ENCODE data around the gene ST7L. TPM values are rescaled to one million over a fixed set of nuclear protein-coding genes. Genes with fewer than 3 reads are reported as not detected.
A peak's percentile ranks its signal among the peaks of the same experiment; 100 is the strongest.

ST7L gene
- total RNA-seq, 4 donors from 2014 or later = 16.5 to 37.1 (median 27.8) TPM

DNA sequence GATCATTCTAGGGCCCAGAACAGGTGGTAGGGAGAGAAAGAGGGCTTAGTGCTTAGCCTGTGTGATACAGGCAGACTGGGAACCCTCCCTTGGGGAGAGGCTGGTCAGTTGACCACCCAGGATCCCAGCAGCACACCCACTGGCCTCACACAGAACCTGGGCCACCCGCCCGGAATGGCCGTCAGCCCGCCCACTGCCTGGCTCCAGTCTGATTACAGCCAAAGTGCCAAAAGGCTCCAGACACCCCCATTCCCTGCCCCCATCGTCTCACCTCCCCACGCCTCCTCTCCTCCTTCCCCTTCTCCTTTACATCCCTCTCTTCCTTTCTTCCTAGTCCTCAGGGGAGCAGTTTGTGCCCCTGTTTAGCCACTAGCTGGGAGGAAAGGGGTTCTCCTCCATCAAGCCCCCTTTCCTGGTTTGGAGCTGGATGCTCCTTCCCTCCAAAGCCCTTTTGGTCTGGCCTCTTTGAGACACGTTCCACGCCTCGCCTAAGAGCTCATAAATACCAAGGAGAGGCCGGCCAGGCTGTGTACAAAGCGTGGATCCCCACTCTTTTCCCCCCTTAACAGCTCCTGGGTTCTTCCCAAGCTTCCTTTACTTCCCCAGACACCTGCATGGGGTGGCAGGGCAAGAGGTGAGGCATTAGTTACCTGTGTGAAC, 114.8 kb downstream of the ST7L start:
- TF ChIP-seq, protein P1, sequence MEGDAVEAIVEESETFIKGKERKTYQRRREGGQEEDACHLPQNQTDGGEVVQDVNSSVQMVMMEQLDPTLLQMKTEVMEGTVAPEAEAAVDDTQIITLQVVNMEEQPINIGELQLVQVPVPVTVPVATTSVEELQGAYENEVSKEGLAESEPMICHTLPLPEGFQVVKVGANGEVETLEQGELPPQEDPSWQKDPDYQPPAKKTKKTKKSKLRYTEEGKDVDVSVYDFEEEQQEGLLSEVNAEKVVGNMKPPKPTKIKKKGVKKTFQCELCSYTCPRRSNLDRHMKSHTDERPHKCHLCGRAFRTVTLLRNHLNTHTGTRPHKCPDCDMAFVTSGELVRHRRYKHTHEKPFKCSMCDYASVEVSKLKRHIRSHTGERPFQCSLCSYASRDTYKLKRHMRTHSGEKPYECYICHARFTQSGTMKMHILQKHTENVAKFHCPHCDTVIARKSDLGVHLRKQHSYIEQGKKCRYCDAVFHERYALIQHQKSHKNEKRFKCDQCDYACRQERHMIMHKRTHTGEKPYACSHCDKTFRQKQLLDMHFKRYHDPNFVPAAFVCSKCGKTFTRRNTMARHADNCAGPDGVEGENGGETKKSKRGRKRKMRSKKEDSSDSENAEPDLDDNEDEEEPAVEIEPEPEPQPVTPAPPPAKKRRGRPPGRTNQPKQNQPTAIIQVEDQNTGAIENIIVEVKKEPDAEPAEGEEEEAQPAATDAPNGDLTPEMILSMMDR (IDR thresholded peaks at IDR 0.05) = no peak
- TF ChIP-seq POLR2A (IDR thresholded peaks at IDR 0.05) = no peak
- H3K36me3 ChIP-seq = no peaks in the 10 kb centered on the region
- no peaks in the 10 kb centered on the region for H3K27me3 ChIP-seq
- DNase-seq = no peak
- H3K4me1 ChIP-seq = no peaks in the 10 kb centered on the region
- peak overlapping the region; percentile 53 to 58 for H3K27ac ChIP-seq
- intact Hi-C loops (cut with DNase I; ENCODE audit: low total_unique reads) = no loop called here
- H3K4me3 ChIP-seq = no peak overlapping the region
- no peaks in the 10 kb centered on the region for H3K9me3 ChIP-seq

DNA sequence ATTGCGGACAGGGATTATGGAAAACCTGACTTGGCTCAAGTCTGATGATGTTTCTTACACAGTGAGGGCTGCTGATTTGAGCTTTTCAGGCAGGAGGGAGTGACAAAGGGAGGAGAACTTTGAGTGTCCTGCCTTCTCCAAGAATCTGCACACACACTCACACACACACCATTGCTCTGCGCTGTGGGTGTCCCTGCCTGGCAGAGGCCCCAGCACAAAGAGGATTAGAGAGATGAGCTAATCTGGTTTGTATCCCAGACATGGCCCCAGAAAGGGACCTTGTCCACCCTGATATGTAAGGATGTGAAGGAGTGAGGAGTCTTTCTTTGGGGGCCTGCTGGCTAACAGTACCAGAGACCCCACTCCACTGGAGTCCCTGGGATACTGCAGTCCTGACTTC, 116.1 kb downstream of the ST7L start:
- TF ChIP-seq, protein P1 (IDR thresholded peaks at IDR 0.05) = no peak
- no peak for TF ChIP-seq POLR2A (IDR thresholded peaks at IDR 0.05)
- Histone ChIP-seq H3K4me3 (no peak overlapping the region), H3K9me3 (no peaks in the 10 kb centered on the region), H3K27me3 (no peaks in the 10 kb centered on the region), H3K36me3 (no peaks in the 10 kb centered on the region), H3K4me1 (no peaks in the 10 kb centered on the region), H3K27ac (peak overlapping the region; percentile 53 to 79)
- intact Hi-C loops (cut with DNase I; ENCODE audit: low total_unique reads) = no loop called here
- no peak for DNase-seq

DNA sequence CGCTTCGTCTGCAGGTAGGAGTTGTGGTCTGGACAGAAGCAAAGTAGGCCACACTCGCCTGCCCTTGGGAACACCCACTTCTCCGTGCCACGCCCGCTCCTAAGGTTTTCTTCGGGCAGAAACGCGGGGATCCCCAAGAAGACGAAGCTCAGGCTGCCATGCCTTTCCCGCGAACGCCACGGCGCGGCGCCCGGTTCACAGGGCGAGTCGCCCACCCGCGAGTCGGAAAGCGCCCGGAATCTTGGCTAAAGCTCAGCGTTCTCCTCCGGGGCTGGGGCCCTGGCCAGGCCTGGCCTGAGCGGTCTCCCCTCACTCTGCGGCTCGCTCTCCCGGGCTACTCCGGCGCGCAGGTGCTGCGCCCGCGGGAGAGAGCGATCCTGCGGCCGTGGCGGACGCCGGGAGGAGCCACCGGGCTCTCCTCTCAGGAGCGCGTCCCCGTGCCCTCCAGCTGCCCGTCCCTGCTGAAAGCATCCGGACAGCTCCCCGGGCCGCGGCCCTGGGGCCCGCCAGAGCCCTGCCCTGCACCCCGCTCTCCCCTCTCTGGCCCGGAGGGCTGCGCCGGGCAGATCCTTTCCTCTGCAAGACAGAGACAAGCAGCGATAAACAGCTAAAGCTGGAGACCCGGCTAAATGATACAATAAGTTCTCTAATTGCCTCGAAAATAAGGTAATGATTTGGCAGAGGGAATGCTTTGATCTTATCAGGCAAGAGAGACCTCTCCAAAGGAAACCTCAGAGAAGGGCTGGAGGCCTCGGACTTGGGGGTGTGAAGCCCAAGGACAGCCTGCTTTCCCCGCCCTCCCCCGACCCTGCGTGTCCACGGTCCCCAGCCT, 116.9 kb downstream of the ST7L start:
- H3K27me3 ChIP-seq = no peaks in the 10 kb centered on the region
- TF ChIP-seq POLR2A (IDR thresholded peaks at IDR 0.05) = peak in 1 of 2 donors; percentile 14
- TF ChIP-seq, protein P1 (IDR thresholded peaks at IDR 0.05) = peak; percentile 68 to 86 (median 72)
- intact Hi-C loops (cut with DNase I; ENCODE audit: low total_unique reads) = no loop called here
- H3K9me3 ChIP-seq = no peaks in the 10 kb centered on the region
- DNase-seq = peak; percentile 67 to 77
- H3K27ac ChIP-seq = peak overlapping the region; percentile 72 to 79
- no peaks in the 10 kb centered on the region for H3K4me1 ChIP-seq
- no peaks in the 10 kb centered on the region for H3K36me3 ChIP-seq
- peak overlapping the region; percentile 41 to 45 for H3K4me3 ChIP-seq

DNA sequence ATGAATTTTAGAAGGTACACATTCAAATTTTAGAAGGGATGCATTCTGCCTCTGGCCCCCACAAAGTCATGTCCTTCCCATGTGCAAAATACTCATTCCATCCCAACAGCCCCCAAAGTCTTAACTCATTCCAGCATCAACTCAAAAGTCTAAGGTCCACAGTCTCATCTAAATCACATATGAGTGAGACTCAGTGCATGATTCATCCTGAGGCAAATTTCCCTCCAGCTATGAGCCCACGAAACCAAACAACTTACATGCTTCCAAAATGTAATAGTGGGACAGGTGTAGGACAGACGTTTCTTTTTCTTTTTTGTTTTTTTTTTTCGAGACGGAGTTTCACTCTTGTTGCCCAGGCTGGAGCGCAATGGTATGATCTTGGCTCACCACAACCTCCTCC, 122.7 kb downstream of the ST7L start:
- H3K4me1 ChIP-seq = no peaks in the 10 kb centered on the region
- TF ChIP-seq, protein P1 (IDR thresholded peaks at IDR 0.05) = no peak
- no peaks in the 10 kb centered on the region for H3K27me3 ChIP-seq
- intact Hi-C loops (cut with DNase I; ENCODE audit: low total_unique reads) = no loop called here
- no peak overlapping the region for H3K27ac ChIP-seq
- no peaks in the 10 kb centered on the region for H3K36me3 ChIP-seq
- H3K9me3 ChIP-seq = no peaks in the 10 kb centered on the region
- no peak for DNase-seq
- H3K4me3 ChIP-seq = no peak overlapping the region

DNA sequence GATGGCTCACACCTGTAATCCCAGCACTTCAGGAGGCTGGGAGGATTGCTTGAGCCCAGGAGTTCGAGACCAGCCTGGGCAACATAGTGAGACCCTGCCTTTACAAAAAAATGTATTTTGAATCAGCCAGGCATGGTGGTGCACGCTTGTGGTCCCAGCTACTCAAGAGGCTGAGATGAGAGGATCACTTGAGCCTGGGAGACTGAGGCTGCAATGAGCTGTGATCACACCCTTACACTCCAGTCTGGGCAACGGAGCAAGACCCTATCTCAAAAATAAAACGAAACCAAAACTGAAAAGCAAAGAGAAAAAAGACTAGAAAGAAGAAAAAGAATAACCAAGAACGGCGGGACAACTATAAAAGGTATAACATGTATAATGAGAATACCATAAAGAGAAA, 125.6 kb downstream of the ST7L start:
- Histone ChIP-seq H3K4me3 (no peak overlapping the region), H3K36me3 (no peaks in the 10 kb centered on the region), H3K4me1 (no peaks in the 10 kb centered on the region), H3K9me3 (no peaks in the 10 kb centered on the region), H3K27me3 (no peaks in the 10 kb centered on the region), H3K27ac (no peak overlapping the region)
- no peak for TF ChIP-seq POLR2A (IDR thresholded peaks at IDR 0.05)
- TF ChIP-seq, protein P1 (IDR thresholded peaks at IDR 0.05) = no peak
- intact Hi-C loops (cut with DNase I; ENCODE audit: low total_unique reads) = no loop called here
- DNase-seq = no peak

All from uterus (tissue), 4 donors.